Naive thymus-derived CD4-positive, alpha-beta T cell (primary cell): ENCODE measurements around the gene XYLT2. TPM values are rescaled to one million over a fixed set of nuclear protein-coding genes. Genes with fewer than 3 reads are reported as not detected.

Experiments
- ATAC-seq: fragments of 150-1000 bp; cut with Tn5 transposase; 2 replicates; pipeline ENCODE4 v1.10.0; 2021; ENCODE audit warnings: mild to moderate bottlenecking, moderate library complexity
- CTCF ChIA-PET: fragments of 350-600 bp; sonication (Branson Sonifier 250); formaldehyde crosslinking; loops from one replicate; lab custom pipeline; 2021; ENCODE audit warnings: antibody characterized with exemption; lab: Charles Lee
- POLR2A ChIA-PET: fragments of 350-600 bp; sonication (Branson Sonifier 250); formaldehyde crosslinking; loops from one replicate; lab custom pipeline; 2021; ENCODE audit warnings: antibody characterized with exemption, inconsistent platforms; lab: Charles Lee
- DNase-seq, 9 donors: peaks; one replicate each; pipeline versions ENCODE4 v3.0.0 to v3.0.0-alpha.2; 2020 to 2022; ENCODE audit warnings: mixed read lengths in 1 of 9
- H3K27ac ChIP-seq: one replicate; pipeline ENCODE4 v1.7.0; 2013; ENCODE audit warnings: mild to moderate bottlenecking, low read depth, low read length, moderate library complexity
- H3K27me3 ChIP-seq, 2 donors: one replicate each; pipeline ENCODE4 v1.7.0; 2013; ENCODE audit warnings: low read length in 2 of 2, mild to moderate bottlenecking in 2 of 2, moderate library complexity in 2 of 2; ENCODE audit not compliant: control insufficient read depth in 2 of 2, insufficient read depth in 2 of 2
- H3K36me3 ChIP-seq, 3 experiments: 1 replicate in 2 of 3; 2 replicates in 1 of 3; pipeline ENCODE4 v1.7.0; 2013; ENCODE audit warnings: low read length in 3 of 3, mild to moderate bottlenecking in 3 of 3, moderate library complexity in 1 of 3; ENCODE audit not compliant: insufficient read depth in 3 of 3, control insufficient read depth in 2 of 3
- H3K4me1 ChIP-seq, 2 donors: one replicate each; pipeline ENCODE4 v1.7.0; 2013; ENCODE audit warnings: low read length in 2 of 2, mild to moderate bottlenecking in 2 of 2, moderate library complexity in 1 of 2; ENCODE audit not compliant: control insufficient read depth in 2 of 2, insufficient read depth in 2 of 2
- H3K4me3 ChIP-seq: 2 replicates; pipeline ENCODE4 v1.7.0; 2013; ENCODE audit warnings: mild to moderate bottlenecking, low read length
- H3K9me3 ChIP-seq, 3 experiments: 1 replicate in 2 of 3; 2 replicates in 1 of 3; pipeline ENCODE4 v1.7.0; 2013; ENCODE audit warnings: low read length in 3 of 3; ENCODE audit not compliant: control insufficient read depth in 2 of 3
- H3K27ac Mint-ChIP-seq, 9 donors: one replicate each; pipeline ENCODE4 v1.8.0; 2020 to 2022; ENCODE audit warnings: mixed read lengths in 9 of 9, mild to moderate bottlenecking in 8 of 9, moderate library complexity in 5 of 9, inconsistent platforms in 2 of 9
- H3K27me3 Mint-ChIP-seq, 5 donors: one replicate each; pipeline ENCODE4 v1.8.0; 2021 to 2022; ENCODE audit warnings: mixed read lengths in 5 of 5, mild to moderate bottlenecking in 1 of 5
- H3K36me3 Mint-ChIP-seq, 5 donors: one replicate each; pipeline ENCODE4 v1.8.0; 2020 to 2022; ENCODE audit warnings: mixed read lengths in 5 of 5, mild to moderate bottlenecking in 3 of 5, inconsistent platforms in 1 of 5
- H3K4me1 Mint-ChIP-seq, 7 donors: one replicate each; pipeline ENCODE4 v1.8.0; 2020 to 2022; ENCODE audit warnings: mixed read lengths in 7 of 7, mild to moderate bottlenecking in 3 of 7, inconsistent platforms in 1 of 7
- H3K4me3 Mint-ChIP-seq, 10 donors: one replicate each; pipeline ENCODE4 v1.8.0; 2020 to 2022; ENCODE audit warnings: mild to moderate bottlenecking in 10 of 10, mixed read lengths in 10 of 10, moderate library complexity in 6 of 10, inconsistent platforms in 2 of 10
- H3K9me3 Mint-ChIP-seq, 11 donors: one replicate each; pipeline ENCODE4 v1.8.0; 2020 to 2022; ENCODE audit warnings: mixed read lengths in 11 of 11, mild to moderate bottlenecking in 4 of 11, inconsistent platforms in 1 of 11, moderate library complexity in 1 of 11
- intact Hi-C, 2 donors: fragments of 100-400 bp; cut with micrococcal nuclease; formaldehyde crosslinking; loops; one replicate each; pipeline ENCODE4 v1.15.1; 2023
- polyA plus RNA-seq, 2 donors: library from polyadenylated mRNA; unstranded; fragments of 300-500 nt; fragmentation: Illumina TruSeq; gene quantifications; one replicate each; pipeline ENCODE4 v1.2.3, GENCODE V29; 2021
- total RNA-seq, 6 experiments: library from RNA in 5 of 6; stranded (reverse) in 5 of 6; gene quantifications; 1 replicate in 5 of 6; 2 replicates in 1 of 6; pipeline ENCODE4 v1.2.3 and lab custom pipeline; 2021 to 2026

The XYLT2 gene
- total and polyA plus RNA-seq, 7 experiments from 2014 or later: 8.0 to 43.7 (median 25.0) TPM

- H3K9me3 Mint-ChIP-seq: peaks cover 0 to 2% (median 0%) of the 10 kb centered on the region in 11 donors
- ATAC-seq: no peak
- POLR2A ChIA-PET: interaction anchor here (1.0 to 1.1 kb wide), 2 partner anchors 13 to 19 kb away, joined by 3 to 4 read pairs; no protein-coding TSS in a partner anchor
- no peak for DNase-seq
- peaks cover 0 to 11% (median 4%) of the 10 kb centered on the region in 5 donors for H3K36me3 Mint-ChIP-seq
- Histone ChIP-seq H3K27ac (no peak overlapping the region), H3K4me3 (no peak overlapping the region), H3K36me3 (peaks cover 0 to 74% (median 6%) of the 10 kb centered on the region in 3 experiments), H3K27me3 (no peaks in the 10 kb centered on the region), H3K4me1 (no peaks in the 10 kb centered on the region), H3K9me3 (no peaks in the 10 kb centered on the region)
- H3K4me3 Mint-ChIP-seq: no peak overlapping the region
- H3K27ac Mint-ChIP-seq: peak overlapping the region in 2 of 9 donors; percentile 68 to 70
- no peaks in the 10 kb centered on the region for H3K27me3 Mint-ChIP-seq
- H3K4me1 Mint-ChIP-seq: peaks cover 4 to 13% (median 9%) of the 10 kb centered on the region in 7 donors
- intact Hi-C loops: no loop called here
- CTCF ChIA-PET: no interaction called here
These were observed 9.4 kb downstream of the XYLT2 start for GRCh38 chr17:50355336-50355700.

- ChIA-PET POLR2A (interaction anchor here (1.0 to 1.1 kb wide), 2 partner anchors 13 to 18 kb away, joined by 3 to 4 read pairs; no protein-coding TSS in a partner anchor), CTCF (no interaction called here)
- H3K4me1 ChIP-seq: no peaks in the 10 kb centered on the region
- ATAC-seq (no peak), DNase-seq (no peak)
- peaks cover 0 to 77% (median 6%) of the 10 kb centered on the region in 3 experiments for H3K36me3 ChIP-seq
- no peaks in the 10 kb centered on the region for H3K27me3 ChIP-seq
- H3K4me1 Mint-ChIP-seq: peaks cover 4 to 11% (median 7%) of the 10 kb centered on the region in 7 donors
- no peak overlapping the region for H3K4me3 Mint-ChIP-seq
- no peaks in the 10 kb centered on the region for H3K9me3 ChIP-seq
- intact Hi-C loops: no loop called here
- no peak overlapping the region for H3K27ac ChIP-seq
- peaks cover 0 to 2% (median 0%) of the 10 kb centered on the region in 11 donors for H3K9me3 Mint-ChIP-seq
- H3K36me3 Mint-ChIP-seq: peaks cover 0 to 11% (median 4%) of the 10 kb centered on the region in 5 donors
- no peaks in the 10 kb centered on the region for H3K27me3 Mint-ChIP-seq
- no peak overlapping the region for H3K4me3 ChIP-seq
- no peak overlapping the region for H3K27ac Mint-ChIP-seq
These were observed 9.9 kb downstream of the XYLT2 start for GRCh38 chr17:50355701-50356341.

GRCh38 chr17:50356418-50356817 is 10.5 kb downstream of the XYLT2 start:
- H3K27me3 Mint-ChIP-seq: no peaks in the 10 kb centered on the region
- Histone ChIP-seq H3K27ac (no peak overlapping the region), H3K9me3 (no peaks in the 10 kb centered on the region), H3K4me3 (no peak overlapping the region), H3K4me1 (no peaks in the 10 kb centered on the region), H3K36me3 (peaks cover 0 to 82% (median 6%) of the 10 kb centered on the region in 3 experiments), H3K27me3 (no peaks in the 10 kb centered on the region)
- intact Hi-C loops: no loop called here
- peaks cover 0 to 11% (median 4%) of the 10 kb centered on the region in 5 donors for H3K36me3 Mint-ChIP-seq
- H3K4me3 Mint-ChIP-seq: no peak overlapping the region
- DNase-seq (no peak), ATAC-seq (no peak)
- no peak overlapping the region for H3K27ac Mint-ChIP-seq
- POLR2A ChIA-PET: interaction anchor here (1.0 kb wide), 1 partner anchor 18 kb away, joined by 3 read pairs; no protein-coding TSS in a partner anchor
- H3K4me1 Mint-ChIP-seq: peaks cover 0 to 7% (median 4%) of the 10 kb centered on the region in 7 donors
- peaks cover 0 to 2% (median 0%) of the 10 kb centered on the region in 11 donors for H3K9me3 Mint-ChIP-seq
- CTCF ChIA-PET: no interaction called here

- peaks cover 3 to 8% (median 5%) of the 10 kb centered on the region in 7 donors for H3K4me1 Mint-ChIP-seq
- peaks cover 0 to 2% (median 0%) of the 10 kb centered on the region in 11 donors for H3K9me3 Mint-ChIP-seq
- CTCF ChIA-PET: no interaction called here
- no peak overlapping the region for H3K4me3 Mint-ChIP-seq
- H3K27ac ChIP-seq: no peak overlapping the region
- no peaks in the 10 kb centered on the region for H3K27me3 Mint-ChIP-seq
- peaks cover 0 to 11% (median 4%) of the 10 kb centered on the region in 5 donors for H3K36me3 Mint-ChIP-seq
- H3K4me1 ChIP-seq: peaks cover 0 to under 1% of the 10 kb centered on the region in 2 donors
- H3K4me3 ChIP-seq: no peak overlapping the region
- intact Hi-C loops: no loop called here
- POLR2A ChIA-PET: interaction anchor here (0.6 to 0.8 kb wide), 2 partner anchors 12 to 15 kb away, joined by 3 to 4 read pairs; no protein-coding TSS in a partner anchor
- H3K36me3 ChIP-seq: peaks cover 0 to 82% (median 6%) of the 10 kb centered on the region in 3 experiments
- ATAC-seq: no peak
- H3K9me3 ChIP-seq: no peaks in the 10 kb centered on the region
- no peaks in the 10 kb centered on the region for H3K27me3 ChIP-seq
- no peak for DNase-seq
- peak overlapping the region in 1 of 9 donors; percentile 32 for H3K27ac Mint-ChIP-seq
These were observed 11.1 kb downstream of the XYLT2 start for GRCh38 chr17:50356892-50357510.

GRCh38 chr17:50358177-50358576 is 12.3 kb downstream of the XYLT2 start:
- H3K27me3 ChIP-seq: no peaks in the 10 kb centered on the region
- peaks cover 0 to 8% (median 2%) of the 10 kb centered on the region in 5 donors for H3K36me3 Mint-ChIP-seq
- no peak overlapping the region for H3K4me3 Mint-ChIP-seq
- no peaks in the 10 kb centered on the region for H3K9me3 ChIP-seq
- H3K4me1 ChIP-seq: peaks cover 0 to 6% of the 10 kb centered on the region in 2 donors
- H3K9me3 Mint-ChIP-seq: peaks cover 0 to 2% (median 0%) of the 10 kb centered on the region in 11 donors
- peak overlapping the region in 1 of 9 donors; percentile 10 for H3K27ac Mint-ChIP-seq
- POLR2A ChIA-PET: interaction anchor here (0.7 to 1.2 kb wide), 2 partner anchors 11 to 17 kb away, joined by 3 read pairs; no protein-coding TSS in a partner anchor
- ATAC-seq (no peak), DNase-seq (no peak)
- H3K4me3 ChIP-seq: no peak overlapping the region
- no peaks in the 10 kb centered on the region for H3K27me3 Mint-ChIP-seq
- CTCF ChIA-PET: interaction anchor here (0.6 kb wide), 1 partner anchor 17 kb away, joined by 11 read pairs; no protein-coding TSS in a partner anchor
- intact Hi-C loops: no loop called here
- peaks cover 0 to 79% (median 6%) of the 10 kb centered on the region in 3 experiments for H3K36me3 ChIP-seq
- H3K27ac ChIP-seq: no peak overlapping the region
- peaks cover 8 to 13% (median 9%) of the 10 kb centered on the region in 7 donors for H3K4me1 Mint-ChIP-seq

- Histone ChIP-seq H3K27ac (no peak overlapping the region), H3K36me3 (peaks cover 0 to 70% (median 6%) of the 10 kb centered on the region in 3 experiments), H3K4me1 (peaks cover 0 to 6% of the 10 kb centered on the region in 2 donors), H3K4me3 (no peak overlapping the region), H3K9me3 (no peaks in the 10 kb centered on the region), H3K27me3 (no peaks in the 10 kb centered on the region)
- intact Hi-C loops: no loop called here
- DNase-seq (no peak), ATAC-seq (no peak)
- peak overlapping the region in 3 of 9 donors; percentile 45 to 64 (median 56) for H3K27ac Mint-ChIP-seq
- H3K36me3 Mint-ChIP-seq: peaks cover 0 to 8% (median 0%) of the 10 kb centered on the region in 5 donors
- ChIA-PET POLR2A (interaction anchor here (1.2 kb wide), 1 partner anchor 12 kb away, joined by 3 read pairs; no protein-coding TSS in a partner anchor), CTCF (interaction anchor here (0.6 to 1.6 kb wide), 6 partner anchors 10 to 121 kb away, joined by 3 to 11 read pairs (median 4); partner anchors contain the start of gene LRRC59)
- H3K9me3 Mint-ChIP-seq: peaks cover 0 to 2% (median 0%) of the 10 kb centered on the region in 11 donors
- no peak overlapping the region for H3K4me3 Mint-ChIP-seq
- H3K27me3 Mint-ChIP-seq: no peaks in the 10 kb centered on the region
- H3K4me1 Mint-ChIP-seq: peaks cover 7 to 15% (median 10%) of the 10 kb centered on the region in 7 donors
These were observed 13.2 kb downstream of the XYLT2 start for GRCh38 chr17:50359005-50359699.
